HK-2 (cell line): ENCODE results near the gene SLC35F3.

Source experiments
- DNase-seq: peaks from one replicate; pipeline ENCODE4 v3.0.0-alpha.2; 2018; ENCODE audit not compliant: unreplicated experiment

Gene SLC35F3

GRCh38 chr1:234040446-234041317, 136.2 kb downstream of the SLC35F3 start:
- DNase-seq, result no peak

- no peak for DNase-seq
Measured at GRCh38 chr1:234044079-234044478, 139.6 kb downstream of the SLC35F3 start.

GRCh38 chr1:234047123-234047522, 142.6 kb downstream of the SLC35F3 start:
- no peak for DNase-seq

- DNase-seq, result no peak
Measured at GRCh38 chr1:234062166-234062565, 157.7 kb downstream of the SLC35F3 start.

- peak; percentile 57 for DNase-seq
Measured at GRCh38 chr1:234065794-234066447, 161.4 kb downstream of the SLC35F3 start.

- DNase-seq, result no peak
Measured at GRCh38 chr1:234067581-234068337, 163.3 kb downstream of the SLC35F3 start.

- DNase-seq, result no peak
Measured at GRCh38 chr1:234069760-234070159, 165.3 kb downstream of the SLC35F3 start.

GRCh38 chr1:234072793-234073192, 168.3 kb downstream of the SLC35F3 start:
- DNase-seq, result no peak

- no peak for DNase-seq
Measured at GRCh38 chr1:234078143-234078542, 173.7 kb downstream of the SLC35F3 start.

- no peak for DNase-seq
Measured at GRCh38 chr1:234079896-234080295, 175.4 kb downstream of the SLC35F3 start.

- DNase-seq, result no peak
Measured at GRCh38 chr1:234083460-234083859, 179.0 kb downstream of the SLC35F3 start.

GRCh38 chr1:234089396-234089795, 184.9 kb downstream of the SLC35F3 start:
- no peak for DNase-seq

- DNase-seq, result no peak
Measured at GRCh38 chr1:234090212-234091064, 186.0 kb downstream of the SLC35F3 start.

- DNase-seq, result no peak
Measured at GRCh38 chr1:234091065-234091401, 186.6 kb downstream of the SLC35F3 start.

- DNase-seq, result no peak
Measured at GRCh38 chr1:234091876-234092275, 187.4 kb downstream of the SLC35F3 start.

- no peak for DNase-seq
Measured at GRCh38 chr1:234093107-234093506, 188.6 kb downstream of the SLC35F3 start.

- DNase-seq, result no peak
Measured at GRCh38 chr1:234093741-234094140, 189.3 kb downstream of the SLC35F3 start.

GRCh38 chr1:234094172-234094571, 189.7 kb downstream of the SLC35F3 start:
- no peak for DNase-seq

- DNase-seq, result no peak
Measured at GRCh38 chr1:234096161-234096770, 191.8 kb downstream of the SLC35F3 start.

GRCh38 chr1:234102583-234102982, 198.1 kb downstream of the SLC35F3 start:
- DNase-seq, result no peak

GRCh38 chr1:234103198-234103597, 198.7 kb downstream of the SLC35F3 start:
- no peak for DNase-seq
